CD8-positive, alpha-beta memory T cell (primary cell): ENCODE data around the gene NCAPD2. TPM values are rescaled to one million over a fixed set of nuclear protein-coding genes. Genes with fewer than 3 reads are reported as not detected.

Experiments
- CTCF ChIA-PET: fragments of 350-600 bp; sonication (Branson Sonifier 250); formaldehyde crosslinking; loops from one replicate; lab custom pipeline; 2021; ENCODE audit warnings: antibody characterized with exemption; lab: Charles Lee
- POLR2A ChIA-PET: fragments of 350-600 bp; sonication (Branson Sonifier 250); formaldehyde crosslinking; loops from one replicate; lab custom pipeline; 2021; ENCODE audit warnings: antibody characterized with exemption; lab: Charles Lee
- DNase-seq, 5 donors: peaks; one replicate each; pipeline versions ENCODE4 v3.0.0 to v3.0.0-alpha.2; 2020 to 2022; ENCODE audit warnings: mixed read lengths in 1 of 5
- H3K27ac ChIP-seq: one replicate; pipeline ENCODE4 v1.7.0; 2013; ENCODE audit warnings: low read depth, mild to moderate bottlenecking, low read length, moderate library complexity
- H3K27me3 ChIP-seq: 2 replicates; pipeline ENCODE4 v1.7.0; 2013; ENCODE audit warnings: low read length, mild to moderate bottlenecking; ENCODE audit not compliant: insufficient read depth, poor library complexity, severe bottlenecking
- H3K36me3 ChIP-seq: 2 replicates; pipeline ENCODE4 v1.7.0; 2013; ENCODE audit warnings: mild to moderate bottlenecking, low read length, moderate library complexity; ENCODE audit not compliant: insufficient read depth
- H3K4me1 ChIP-seq: 2 replicates; pipeline ENCODE4 v1.7.0; 2013; ENCODE audit warnings: mild to moderate bottlenecking, low read length, moderate library complexity; ENCODE audit not compliant: insufficient read depth
- H3K4me3 ChIP-seq: 2 replicates; pipeline ENCODE4 v1.7.0; 2013; ENCODE audit warnings: mild to moderate bottlenecking, low read length
- H3K9me3 ChIP-seq: 2 replicates; pipeline ENCODE4 v1.7.0; 2013; ENCODE audit warnings: mild to moderate bottlenecking, low read length
- H3K27ac Mint-ChIP-seq, 8 donors: one replicate each; pipeline ENCODE4 v1.8.0; 2020 to 2021; ENCODE audit warnings: mixed read lengths in 8 of 8, mild to moderate bottlenecking in 6 of 8, inconsistent platforms in 3 of 8, moderate library complexity in 3 of 8
- H3K27me3 Mint-ChIP-seq, 2 donors: one replicate each; pipeline ENCODE4 v1.8.0; 2020 to 2021; ENCODE audit warnings: mixed read lengths in 2 of 2, mild to moderate bottlenecking in 1 of 2, moderate library complexity in 1 of 2
- H3K36me3 Mint-ChIP-seq, 3 donors: one replicate each; pipeline ENCODE4 v1.8.0; 2020 to 2021; ENCODE audit warnings: mixed read lengths in 3 of 3, inconsistent platforms in 1 of 3, mild to moderate bottlenecking in 1 of 3
- H3K4me1 Mint-ChIP-seq, 3 donors: one replicate each; pipeline ENCODE4 v1.8.0; 2020 to 2021; ENCODE audit warnings: mixed read lengths in 3 of 3, inconsistent platforms in 1 of 3, mild to moderate bottlenecking in 1 of 3
- H3K4me3 Mint-ChIP-seq, 7 donors: one replicate each; pipeline ENCODE4 v1.8.0; 2020 to 2021; ENCODE audit warnings: mixed read lengths in 7 of 7, mild to moderate bottlenecking in 6 of 7, moderate library complexity in 4 of 7, inconsistent platforms in 2 of 7
- H3K9me3 Mint-ChIP-seq, 5 donors: one replicate each; pipeline ENCODE4 v1.8.0; 2020 to 2022; ENCODE audit warnings: mixed read lengths in 5 of 5, mild to moderate bottlenecking in 3 of 5, moderate library complexity in 2 of 5, inconsistent platforms in 1 of 5
- polyA plus RNA-seq: library from polyadenylated mRNA; unstranded; fragments of 300-500 nt; fragmentation: Illumina TruSeq; gene quantifications from one replicate; pipeline ENCODE4 v1.2.3, GENCODE V29; 2021
- total RNA-seq, 2 experiments: library from RNA; stranded (reverse); gene quantifications; one replicate each; pipeline ENCODE4 v1.2.3, GENCODE V29; 2021

Gene NCAPD2
- total and polyA plus RNA-seq, 3 experiments from 2014 or later, result 29.8 to 97.5 (median 96.5) TPM

DNA sequence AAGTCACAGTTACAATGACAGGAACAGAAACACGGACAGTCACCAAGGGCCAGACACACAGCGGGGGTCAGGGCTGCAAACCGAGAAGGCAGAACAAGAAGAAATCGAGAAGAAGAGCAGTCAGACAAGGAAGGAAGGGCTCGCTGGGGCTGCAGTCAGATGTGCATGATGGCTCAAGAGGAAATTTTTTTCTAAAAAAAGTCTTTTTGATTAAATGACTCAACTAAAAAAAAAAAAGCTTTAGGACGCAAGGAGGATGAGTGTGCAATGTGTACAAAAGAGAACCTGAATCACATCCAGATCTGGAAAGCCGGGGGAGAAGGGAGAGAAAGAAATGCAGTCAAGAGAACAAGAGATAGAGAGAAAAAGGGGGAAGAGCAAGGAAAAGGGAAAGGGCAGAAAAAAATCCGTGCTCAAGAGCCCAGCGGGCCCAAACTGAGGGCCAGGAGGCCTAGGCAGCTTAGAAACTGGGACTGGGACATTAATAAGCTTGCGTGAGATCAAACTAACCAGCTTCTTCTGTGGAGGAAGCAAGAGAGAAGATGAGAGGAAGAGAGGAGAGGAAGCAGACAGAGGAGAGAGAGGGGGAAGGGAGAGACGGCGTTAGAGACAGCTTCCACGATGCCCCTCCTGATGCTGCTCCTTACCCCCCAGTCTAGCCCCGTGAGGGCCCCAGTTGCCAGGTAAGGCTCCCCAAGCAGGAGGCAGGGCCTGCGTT, 55.2 kb downstream of the NCAPD2 start:
- Mint-ChIP-seq H3K27ac (no peak overlapping the region), H3K27me3 (peaks cover 0 to 1% of the 10 kb centered on the region in 2 donors), H3K9me3 (no peaks in the 10 kb centered on the region), H3K4me3 (no peak overlapping the region), H3K36me3 (peaks cover 0 to 78% (median 8%) of the 10 kb centered on the region in 3 donors), H3K4me1 (peaks cover 25 to 33% (median 31%) of the 10 kb centered on the region in 3 donors)
- Histone ChIP-seq H3K4me1 (peaks cover 12% of the 10 kb centered on the region), H3K36me3 (peaks cover 13% of the 10 kb centered on the region), H3K27me3 (no peaks in the 10 kb centered on the region), H3K9me3 (no peaks in the 10 kb centered on the region), H3K4me3 (no peak overlapping the region), H3K27ac (no peak overlapping the region)
- ChIA-PET CTCF (interaction anchor here (0.7 to 1.5 kb wide), 3 partner anchors 9 to 11 kb away, joined by 3 to 4 read pairs (median 4); no protein-coding TSS in a partner anchor), POLR2A (no interaction called here)
- no peak for DNase-seq

DNA sequence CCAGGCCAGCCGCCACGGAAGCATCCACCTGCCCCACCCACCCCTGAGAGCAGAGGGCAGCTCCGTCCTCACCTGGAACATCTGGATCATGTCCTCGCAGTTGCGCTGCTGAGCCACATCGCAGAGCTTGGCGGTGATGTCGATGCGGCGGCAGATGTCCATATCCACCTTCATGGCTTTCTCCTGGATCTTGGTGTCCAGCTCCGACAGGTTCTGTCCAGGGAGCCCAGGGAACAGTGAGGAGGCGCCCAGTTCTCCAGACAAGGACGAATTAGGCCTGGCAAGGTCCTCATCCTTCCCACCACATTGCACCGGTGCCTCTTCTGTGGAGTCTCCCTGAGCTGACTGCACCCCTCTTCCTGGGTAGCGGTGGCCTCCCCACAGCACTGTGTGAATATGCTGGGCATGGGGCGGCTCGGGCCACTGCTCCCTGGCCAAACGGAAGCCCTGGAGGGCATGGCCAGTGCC, 55.8 kb downstream of the NCAPD2 start:
- Mint-ChIP-seq H3K4me3 (no peak overlapping the region), H3K4me1 (peaks cover 31 to 39% (median 37%) of the 10 kb centered on the region in 3 donors), H3K36me3 (peaks cover 0 to 74% (median 8%) of the 10 kb centered on the region in 3 donors), H3K27ac (no peak overlapping the region), H3K27me3 (peaks cover 0 to 1% of the 10 kb centered on the region in 2 donors), H3K9me3 (no peaks in the 10 kb centered on the region)
- H3K27me3 ChIP-seq, result no peaks in the 10 kb centered on the region
- H3K4me1 ChIP-seq, result peaks cover 18% of the 10 kb centered on the region
- DNase-seq, result no peak
- H3K9me3 ChIP-seq, result no peaks in the 10 kb centered on the region
- ChIA-PET POLR2A (no interaction called here), CTCF (interaction anchor here (0.7 to 1.5 kb wide), 4 partner anchors 9 to 86 kb away, joined by 3 to 4 read pairs (median 4); no protein-coding TSS in a partner anchor)
- peaks cover 13% of the 10 kb centered on the region for H3K36me3 ChIP-seq
- H3K4me3 ChIP-seq, result no peak overlapping the region
- H3K27ac ChIP-seq, result no peak overlapping the region

DNA sequence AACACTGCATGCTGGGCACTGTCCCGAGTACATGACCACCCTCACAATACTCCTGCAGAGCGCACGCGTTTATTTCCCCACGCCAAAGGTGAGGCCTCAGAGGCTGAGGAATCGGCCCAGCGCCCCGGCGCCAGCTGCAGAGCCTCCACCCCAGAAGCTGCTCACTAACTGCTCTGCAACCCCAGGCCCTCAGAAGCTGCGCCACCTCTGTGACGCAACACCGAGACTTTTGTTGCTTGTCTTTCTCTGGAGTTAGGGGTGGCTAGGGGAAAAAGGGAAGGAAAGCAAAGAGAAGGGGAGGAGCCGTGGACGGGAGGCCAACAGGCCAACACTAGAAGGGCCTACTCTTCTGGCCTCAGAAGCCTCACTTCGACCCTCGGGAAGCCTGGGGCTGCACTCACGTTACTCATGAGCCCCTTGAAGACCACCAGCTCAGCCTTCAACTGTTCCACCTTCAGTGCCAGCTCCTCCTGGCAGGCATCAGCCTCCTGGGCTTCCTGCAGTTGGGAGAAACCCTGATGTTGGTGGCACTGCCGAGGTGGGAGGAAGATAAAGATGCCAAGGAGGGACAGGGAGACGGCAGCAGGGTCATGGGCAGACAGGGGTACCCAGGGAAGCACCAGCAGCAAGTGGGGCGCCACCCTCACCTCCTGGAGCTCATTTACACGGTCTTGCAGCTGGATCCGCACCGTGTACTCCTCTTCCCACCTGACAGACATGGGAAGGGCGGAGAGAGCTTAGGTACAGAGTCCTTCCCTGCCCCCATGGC, 56.6 kb downstream of the NCAPD2 start:
- H3K36me3 ChIP-seq, result peaks cover 13% of the 10 kb centered on the region

DNA sequence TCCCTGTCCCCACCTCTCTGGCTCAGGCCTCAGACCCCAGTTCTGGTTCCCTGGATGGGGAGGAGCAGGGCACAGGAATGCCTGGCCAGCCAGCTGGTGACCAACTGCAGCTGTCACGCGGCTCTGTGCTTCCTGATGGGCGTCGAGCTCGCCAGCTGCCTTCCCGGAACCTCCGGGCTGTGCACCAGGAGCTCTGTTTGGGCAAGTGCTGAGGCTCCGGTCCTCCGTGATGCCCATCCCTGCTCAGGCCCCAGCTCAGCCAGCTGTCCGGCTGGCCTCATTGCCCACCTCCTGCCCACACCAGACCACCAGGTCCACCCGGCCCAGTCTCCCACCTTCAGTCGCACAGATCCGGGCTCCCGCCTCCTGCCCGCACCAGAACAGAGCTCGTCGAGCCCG, 57.2 kb downstream of the NCAPD2 start:
- Mint-ChIP-seq H3K4me1 (peaks cover 38 to 46% (median 44%) of the 10 kb centered on the region in 3 donors), H3K4me3 (peak overlapping the region in 1 of 7 donors; percentile 13), H3K9me3 (no peaks in the 10 kb centered on the region), H3K36me3 (peaks cover 0 to 73% (median 3%) of the 10 kb centered on the region in 3 donors), H3K27me3 (peaks cover 0 to 1% of the 10 kb centered on the region in 2 donors), H3K27ac (peak overlapping the region in 1 of 8 donors; percentile 24)
- ChIA-PET POLR2A (interaction anchor here (0.9 to 1.5 kb wide), 2 partner anchors 16 to 80 kb away, joined by 3 read pairs; partner anchors contain the start of gene VAMP1), CTCF (interaction anchor here (1.0 to 5.0 kb wide), 6 partner anchors 12 to 211 kb away, joined by 3 to 46 read pairs (median 4); partner anchors contain the start of gene GAPDH)
- no peaks in the 10 kb centered on the region for H3K9me3 ChIP-seq
- peaks cover 13% of the 10 kb centered on the region for H3K36me3 ChIP-seq
- DNase-seq, result no peak
- H3K4me1 ChIP-seq, result peaks cover 21% of the 10 kb centered on the region
- H3K27ac ChIP-seq, result no peak overlapping the region
- H3K27me3 ChIP-seq, result no peaks in the 10 kb centered on the region
- no peak overlapping the region for H3K4me3 ChIP-seq

More for the DNA sequence above, 56.6 kb downstream of the NCAPD2 start:
- Histone ChIP-seq H3K4me1 (peaks cover 21% of the 10 kb centered on the region), H3K9me3 (no peaks in the 10 kb centered on the region), H3K27ac (no peak overlapping the region), H3K4me3 (no peak overlapping the region), H3K27me3 (no peaks in the 10 kb centered on the region)
- Mint-ChIP-seq H3K9me3 (no peaks in the 10 kb centered on the region), H3K4me3 (peak overlapping the region in 2 of 7 donors; percentile 33 to 42), H3K27me3 (peaks cover 0 to 1% of the 10 kb centered on the region in 2 donors), H3K27ac (peak overlapping the region in 1 of 8 donors; percentile 24), H3K4me1 (peaks cover 36 to 44% (median 42%) of the 10 kb centered on the region in 3 donors), H3K36me3 (peaks cover 0 to 76% (median 8%) of the 10 kb centered on the region in 3 donors)
- DNase-seq, result no peak
- ChIA-PET CTCF (interaction anchor here (1.3 to 5.0 kb wide), 7 partner anchors 11 to 211 kb away, joined by 3 to 46 read pairs (median 4); partner anchors contain the start of gene GAPDH), POLR2A (interaction anchor here (0.9 to 1.5 kb wide), 2 partner anchors 15 to 80 kb away, joined by 3 read pairs; partner anchors contain the start of gene VAMP1)

DNA sequence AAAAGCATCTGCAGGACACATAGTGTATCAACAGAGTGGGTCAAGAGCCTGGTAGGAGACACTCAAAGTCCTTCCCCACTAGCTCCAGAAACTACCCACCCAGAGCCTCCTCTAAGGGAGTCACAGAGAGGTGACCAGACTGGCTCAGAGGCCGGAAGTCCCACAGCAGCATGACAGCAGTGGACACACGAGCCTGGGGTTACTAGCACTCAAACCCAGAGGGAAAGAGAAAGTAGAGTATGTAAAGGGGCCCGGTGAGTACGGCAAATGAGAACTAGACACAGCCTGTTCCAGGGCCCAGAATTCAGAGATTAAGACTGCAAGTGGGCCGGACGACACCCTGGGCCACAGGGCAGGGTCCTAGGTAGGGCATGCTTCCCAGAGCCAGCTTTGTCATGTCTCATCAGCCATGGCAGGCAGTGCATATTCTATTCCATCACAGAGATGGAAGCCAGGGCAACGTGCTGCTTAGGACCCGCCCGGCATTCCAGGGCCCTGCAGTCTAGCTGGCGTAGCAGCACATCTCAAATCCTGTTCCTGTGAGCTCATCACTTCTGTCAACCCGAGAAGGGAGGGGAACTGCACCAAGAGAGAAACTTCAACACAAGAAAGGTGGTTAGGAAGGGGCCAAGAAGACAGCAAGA, 57.7 kb downstream of the NCAPD2 start:
- peak overlapping the region in 1 of 7 donors; percentile 73 for H3K4me3 Mint-ChIP-seq
- H3K27ac Mint-ChIP-seq, result peak overlapping the region in 2 of 8 donors; percentile 52 to 53
- H3K27me3 Mint-ChIP-seq, result peaks cover 0 to 1% of the 10 kb centered on the region in 2 donors
- H3K36me3 Mint-ChIP-seq, result peaks cover 0 to 69% (median 2%) of the 10 kb centered on the region in 3 donors
- no peaks in the 10 kb centered on the region for H3K27me3 ChIP-seq
- POLR2A ChIA-PET, result interaction anchor here (0.9 to 1.5 kb wide), 3 partner anchors 11 to 81 kb away, joined by 3 to 4 read pairs (median 3); partner anchors contain the start of gene VAMP1
- peaks cover 13% of the 10 kb centered on the region for H3K36me3 ChIP-seq
- DNase-seq, result no peak
- no peaks in the 10 kb centered on the region for H3K9me3 ChIP-seq
- CTCF ChIA-PET, result interaction anchor here (1.0 to 5.0 kb wide), 6 partner anchors 12 to 212 kb away, joined by 3 to 46 read pairs (median 4); partner anchors contain the start of gene GAPDH
- peaks cover 25% of the 10 kb centered on the region for H3K4me1 ChIP-seq
- H3K4me1 Mint-ChIP-seq, result peaks cover 41 to 49% (median 47%) of the 10 kb centered on the region in 3 donors
- H3K9me3 Mint-ChIP-seq, result no peaks in the 10 kb centered on the region
- no peak overlapping the region for H3K4me3 ChIP-seq
- H3K27ac ChIP-seq, result no peak overlapping the region

DNA sequence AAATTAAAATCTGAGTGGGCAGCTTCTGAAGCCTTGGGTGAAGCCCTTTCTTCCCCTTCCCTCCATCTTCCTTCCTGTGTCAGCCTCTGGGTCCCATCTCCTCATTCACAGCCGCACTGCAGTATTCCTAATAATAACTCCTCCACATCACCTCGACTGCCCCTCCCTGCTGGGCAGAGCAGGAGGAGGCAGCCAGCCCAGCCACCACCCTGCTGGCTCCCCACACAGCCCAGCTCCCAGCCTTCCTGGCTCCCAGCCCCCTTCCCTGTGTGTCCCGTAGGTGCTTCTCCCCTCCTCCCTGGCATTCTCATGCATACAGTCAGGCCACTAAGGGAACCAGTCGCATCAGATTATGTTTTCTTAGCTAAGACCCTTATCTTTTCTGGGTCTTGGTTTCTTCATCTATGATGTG, 58.2 kb downstream of the NCAPD2 start:
- H3K4me1 ChIP-seq, result peaks cover 26% of the 10 kb centered on the region
- Mint-ChIP-seq H3K9me3 (no peaks in the 10 kb centered on the region), H3K27me3 (peaks cover 0 to under 1% of the 10 kb centered on the region in 2 donors), H3K4me3 (peak overlapping the region in 2 of 7 donors; percentile 25 to 73), H3K27ac (peak overlapping the region in 3 of 8 donors; percentile 37 to 81 (median 68)), H3K4me1 (peaks cover 41 to 52% (median 52%) of the 10 kb centered on the region in 3 donors), H3K36me3 (peaks cover 0 to 69% (median 0%) of the 10 kb centered on the region in 3 donors)
- no peak overlapping the region for H3K27ac ChIP-seq
- ChIA-PET POLR2A (interaction anchor here (0.9 kb wide), 1 partner anchor 11 kb away, joined by 4 read pairs; no protein-coding TSS in a partner anchor), CTCF (interaction anchor here (0.9 to 5.0 kb wide), 7 partner anchors 12 to 129 kb away, joined by 3 to 46 read pairs (median 4); partner anchors contain the start of gene GAPDH)
- H3K27me3 ChIP-seq, result no peaks in the 10 kb centered on the region
- H3K9me3 ChIP-seq, result no peaks in the 10 kb centered on the region
- peaks cover 13% of the 10 kb centered on the region for H3K36me3 ChIP-seq
- H3K4me3 ChIP-seq, result no peak overlapping the region
- no peak for DNase-seq
